Osteoblast (primary cell): ENCODE measurements around the gene ULK3. TPM values are rescaled to one million over a fixed set of nuclear protein-coding genes. Genes with fewer than 3 reads are reported as not detected.

Experiments used
- DNase-seq: peaks from one replicate; pipeline ENCODE4 v3.0.0; 2011; ENCODE audit warnings: low spot score, mixed read lengths; ENCODE audit not compliant: insufficient read length; ENCODE audit errors: missing footprints
- H2AFZ ChIP-seq: 2 replicates; pipeline ENCODE4 v1.6.0; 2011; ENCODE audit warnings: mild to moderate bottlenecking, low read length
- H3K27ac ChIP-seq: 2 replicates; pipeline ENCODE4 v1.5.1; 2011; ENCODE audit warnings: mild to moderate bottlenecking, low read depth, low read length, moderate library complexity
- H3K27me3 ChIP-seq: 2 replicates; pipeline ENCODE4 v1.6.0; 2012; ENCODE audit warnings: mild to moderate bottlenecking, control low read depth, inconsistent platforms, low read length, moderate library complexity; ENCODE audit not compliant: insufficient read depth
- H3K36me3 ChIP-seq: 2 replicates; pipeline ENCODE4 v1.5.1; 2011; ENCODE audit warnings: mild to moderate bottlenecking, low read length, control low read depth, moderate library complexity; ENCODE audit not compliant: insufficient read depth
- H3K4me1 ChIP-seq: 2 replicates; pipeline ENCODE4 v1.5.1; 2011; ENCODE audit warnings: mild to moderate bottlenecking, low read length, control low read depth, moderate library complexity; ENCODE audit not compliant: insufficient read depth
- H3K4me2 ChIP-seq: 2 replicates; pipeline ENCODE4 v1.6.0; 2011; ENCODE audit warnings: mild to moderate bottlenecking, low read length; ENCODE audit not compliant: insufficient read depth
- H3K4me3 ChIP-seq: fragments of 200-600 bp; sonication (generic); 3 replicates; pipeline ENCODE4 v1.5.1; 2012; ENCODE audit warnings: mild to moderate bottlenecking, low read length, inconsistent platforms; ENCODE audit not compliant: insufficient read depth
- H3K79me2 ChIP-seq: 2 replicates; pipeline ENCODE4 v1.6.0; 2012; ENCODE audit warnings: mild to moderate bottlenecking, low read length, control low read depth, inconsistent platforms; ENCODE audit not compliant: insufficient read depth
- H3K9me3 ChIP-seq: 2 replicates; pipeline ENCODE4 v1.5.1; 2011; ENCODE audit warnings: low read depth, low read length, control low read depth
- H4K20me1 ChIP-seq: 2 replicates; pipeline ENCODE4 v1.6.0; 2012; ENCODE audit warnings: mild to moderate bottlenecking, low read length, control low read depth; ENCODE audit not compliant: insufficient read depth
- total RNA-seq: library from RNA; depleted of rRNA; stranded (reverse); fragments of >200 nt; gene quantifications from 2 replicates; pipeline ENCODE4 v1.2.3, GENCODE V29; 2012
- TF ChIP-seq, protein P1 (sequence below): IDR thresholded peaks from 2 replicates; pipeline ENCODE4 v1.5.1; 2011; ENCODE audit warnings: mild to moderate bottlenecking, low read depth, low read length, moderate library complexity; ENCODE audit errors: extremely low read depth

Gene ULK3
- total RNA-seq, 1 donor, result 21.4 TPM

DNA sequence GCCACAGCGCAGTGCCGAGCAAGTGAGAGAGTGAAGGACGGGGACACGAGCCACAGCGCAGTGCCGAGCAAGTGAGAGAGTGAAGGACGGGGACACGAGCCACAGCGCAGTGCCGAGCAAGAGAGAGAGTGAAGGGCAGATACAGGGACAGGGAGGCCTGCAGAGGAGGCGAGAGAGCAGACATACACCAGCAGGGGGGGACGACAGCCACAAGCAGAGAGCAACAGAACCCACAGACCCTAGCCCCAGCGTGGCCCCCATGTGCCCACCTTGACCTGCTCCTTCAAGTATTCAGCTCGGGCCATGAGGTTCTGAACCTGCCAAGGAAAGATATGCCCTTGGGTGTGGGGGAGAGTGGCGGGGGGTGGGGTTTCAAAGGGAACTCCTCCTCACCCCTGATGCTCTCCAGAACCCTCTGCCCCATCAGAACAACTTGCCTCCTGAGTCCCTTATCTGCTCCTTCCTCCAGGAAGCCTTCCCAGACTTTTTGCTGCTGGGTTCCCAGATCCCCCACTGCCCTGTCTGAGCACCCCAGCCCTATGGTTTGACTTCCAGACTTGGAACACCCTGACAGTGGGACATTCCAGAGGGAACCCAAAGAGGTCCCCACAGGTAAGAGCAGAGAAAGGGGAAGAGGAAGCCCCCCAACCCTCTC is 5.3 kb downstream of the ULK3 start:
- Histone ChIP-seq H3K79me2 (peaks cover 9% of the 10 kb centered on the region), H3K4me2 (no peak overlapping the region), H3K36me3 (peaks cover 3% of the 10 kb centered on the region), H3K4me3 (no peak overlapping the region), H3K4me1 (peaks cover 7% of the 10 kb centered on the region), H2AFZ (no peak overlapping the region), H3K9me3 (no peaks in the 10 kb centered on the region), H3K27ac (no peak overlapping the region), H4K20me1 (peaks cover 14% of the 10 kb centered on the region), H3K27me3 (no peaks in the 10 kb centered on the region)
- DNase-seq, result peak; percentile 29
- TF ChIP-seq, protein P1, sequence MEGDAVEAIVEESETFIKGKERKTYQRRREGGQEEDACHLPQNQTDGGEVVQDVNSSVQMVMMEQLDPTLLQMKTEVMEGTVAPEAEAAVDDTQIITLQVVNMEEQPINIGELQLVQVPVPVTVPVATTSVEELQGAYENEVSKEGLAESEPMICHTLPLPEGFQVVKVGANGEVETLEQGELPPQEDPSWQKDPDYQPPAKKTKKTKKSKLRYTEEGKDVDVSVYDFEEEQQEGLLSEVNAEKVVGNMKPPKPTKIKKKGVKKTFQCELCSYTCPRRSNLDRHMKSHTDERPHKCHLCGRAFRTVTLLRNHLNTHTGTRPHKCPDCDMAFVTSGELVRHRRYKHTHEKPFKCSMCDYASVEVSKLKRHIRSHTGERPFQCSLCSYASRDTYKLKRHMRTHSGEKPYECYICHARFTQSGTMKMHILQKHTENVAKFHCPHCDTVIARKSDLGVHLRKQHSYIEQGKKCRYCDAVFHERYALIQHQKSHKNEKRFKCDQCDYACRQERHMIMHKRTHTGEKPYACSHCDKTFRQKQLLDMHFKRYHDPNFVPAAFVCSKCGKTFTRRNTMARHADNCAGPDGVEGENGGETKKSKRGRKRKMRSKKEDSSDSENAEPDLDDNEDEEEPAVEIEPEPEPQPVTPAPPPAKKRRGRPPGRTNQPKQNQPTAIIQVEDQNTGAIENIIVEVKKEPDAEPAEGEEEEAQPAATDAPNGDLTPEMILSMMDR, result no peak

DNA sequence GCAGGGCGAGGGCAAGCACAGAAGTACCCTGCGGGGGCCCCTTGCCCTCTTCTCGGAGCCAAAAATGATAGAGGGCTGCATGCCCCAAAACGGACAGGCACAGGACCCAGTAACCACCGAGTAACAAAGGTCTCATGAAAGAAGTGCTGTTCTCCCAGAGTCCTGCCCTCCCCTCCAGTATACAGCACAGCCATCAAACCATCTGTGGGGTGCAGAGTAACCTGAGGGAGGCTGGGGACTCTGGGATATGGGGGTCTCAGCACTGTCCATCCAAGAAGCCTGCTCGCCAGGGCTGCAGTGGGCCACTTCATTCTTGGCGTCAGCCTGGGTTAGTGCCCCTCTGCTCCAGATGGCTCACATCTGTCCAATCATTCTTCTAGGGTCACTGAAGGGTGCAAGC is 6.1 kb downstream of the ULK3 start:
- H2AFZ ChIP-seq, result no peak overlapping the region
- no peaks in the 10 kb centered on the region for H3K9me3 ChIP-seq

DNA sequence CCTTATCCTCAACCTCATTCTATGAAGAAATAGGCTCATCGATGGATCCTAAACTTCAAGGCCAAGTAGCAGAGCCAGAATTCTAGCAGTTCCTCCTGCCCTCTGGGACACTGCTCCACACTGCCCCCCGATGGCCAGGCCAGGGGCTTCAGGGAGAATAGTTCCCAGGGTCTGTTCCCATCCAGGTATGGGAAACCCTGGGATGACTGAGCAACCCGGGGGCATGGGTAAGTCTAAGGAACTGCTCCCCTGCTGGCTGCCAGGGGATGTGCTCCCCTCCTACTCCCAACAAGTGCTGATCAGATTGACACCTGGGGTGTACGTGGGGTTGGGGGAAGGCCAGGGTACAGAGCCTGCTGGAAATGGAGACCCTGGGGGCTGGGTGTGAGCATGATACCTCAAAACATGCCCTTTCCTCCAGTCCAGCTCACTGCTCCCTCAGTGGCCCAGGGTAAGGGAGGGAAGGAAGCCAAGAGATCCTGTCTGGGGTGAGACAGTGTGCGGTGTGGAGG is 7.6 kb downstream of the ULK3 start:
- H3K9me3 ChIP-seq, result no peaks in the 10 kb centered on the region
- no peaks in the 10 kb centered on the region for H3K4me1 ChIP-seq
- peaks cover 5% of the 10 kb centered on the region for H4K20me1 ChIP-seq
- H3K4me2 ChIP-seq, result no peak overlapping the region
- H3K36me3 ChIP-seq, result peaks cover 3% of the 10 kb centered on the region
- H3K27ac ChIP-seq, result no peak overlapping the region
- TF ChIP-seq, protein P1, result peak; percentile 86
- no peak overlapping the region for H2AFZ ChIP-seq
- H3K4me3 ChIP-seq, result no peak overlapping the region
- H3K79me2 ChIP-seq, result no peaks in the 10 kb centered on the region
- no peaks in the 10 kb centered on the region for H3K27me3 ChIP-seq
- peak; percentile 99 for DNase-seq

More for the DNA sequence above, 6.1 kb downstream of the ULK3 start:
- Histone ChIP-seq H3K4me2 (no peak overlapping the region), H3K4me3 (no peak overlapping the region), H3K79me2 (peaks cover 4% of the 10 kb centered on the region), H3K36me3 (peaks cover 3% of the 10 kb centered on the region), H3K4me1 (peaks cover 2% of the 10 kb centered on the region), H4K20me1 (peaks cover 9% of the 10 kb centered on the region), H3K27me3 (no peaks in the 10 kb centered on the region), H3K27ac (no peak overlapping the region)
- TF ChIP-seq, protein P1, result no peak
- peak; percentile 51 for DNase-seq

DNA sequence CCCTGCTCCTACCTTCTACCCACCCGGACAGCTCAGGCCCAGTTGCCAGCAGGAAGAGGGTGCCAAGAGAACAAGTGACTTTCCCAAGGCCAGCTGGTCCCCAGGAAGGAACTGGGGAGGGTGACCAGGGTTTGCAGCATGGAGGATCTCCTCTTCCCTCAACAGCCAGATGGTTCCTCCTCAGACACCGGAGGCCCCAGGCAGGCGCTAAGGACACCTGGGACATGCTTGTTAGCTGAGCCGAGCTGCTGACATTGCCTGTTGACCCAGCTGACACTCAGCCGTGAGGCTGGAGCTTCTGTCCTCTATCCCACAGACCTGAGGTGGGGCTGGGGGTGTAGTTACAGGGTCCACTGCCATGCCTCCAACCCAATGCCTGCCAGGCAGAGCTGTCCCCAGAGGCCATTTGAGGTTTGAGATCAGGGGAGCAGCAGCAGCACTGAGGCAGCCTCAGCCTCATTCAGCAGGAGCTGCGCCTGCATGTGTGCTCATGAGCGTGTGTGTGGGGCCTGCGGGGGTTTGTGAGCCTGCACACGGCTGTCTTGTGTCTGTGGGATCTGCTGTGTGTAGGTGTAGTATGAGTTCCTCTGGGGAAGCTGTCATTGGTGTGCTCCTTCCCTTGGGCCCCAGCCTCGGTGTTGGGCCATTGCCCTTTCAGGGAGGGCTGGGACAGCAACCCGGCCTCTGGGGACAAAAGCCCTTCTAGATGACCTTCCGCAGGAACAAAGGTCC is 9.4 kb downstream of the ULK3 start:
- Histone ChIP-seq H3K36me3 (peaks cover 3% of the 10 kb centered on the region), H3K4me1 (no peaks in the 10 kb centered on the region), H3K9me3 (no peaks in the 10 kb centered on the region), H4K20me1 (peaks cover 7% of the 10 kb centered on the region), H3K27ac (no peak overlapping the region), H3K27me3 (peaks cover under 1% of the 10 kb centered on the region), H3K4me3 (no peak overlapping the region), H3K79me2 (no peaks in the 10 kb centered on the region), H2AFZ (no peak overlapping the region), H3K4me2 (no peak overlapping the region)
- peak; percentile 62 for DNase-seq
- TF ChIP-seq, protein P1, result no peak
